OCI-M2 (cell line): ENCODE results near the gene CASKIN1.

Experiments
- DNase-seq: peaks from one replicate; lab custom pipeline; 2025; ENCODE audit not compliant: unreplicated experiment; lab: John Stamatoyannopoulos, UW

CASKIN1 gene

DNA sequence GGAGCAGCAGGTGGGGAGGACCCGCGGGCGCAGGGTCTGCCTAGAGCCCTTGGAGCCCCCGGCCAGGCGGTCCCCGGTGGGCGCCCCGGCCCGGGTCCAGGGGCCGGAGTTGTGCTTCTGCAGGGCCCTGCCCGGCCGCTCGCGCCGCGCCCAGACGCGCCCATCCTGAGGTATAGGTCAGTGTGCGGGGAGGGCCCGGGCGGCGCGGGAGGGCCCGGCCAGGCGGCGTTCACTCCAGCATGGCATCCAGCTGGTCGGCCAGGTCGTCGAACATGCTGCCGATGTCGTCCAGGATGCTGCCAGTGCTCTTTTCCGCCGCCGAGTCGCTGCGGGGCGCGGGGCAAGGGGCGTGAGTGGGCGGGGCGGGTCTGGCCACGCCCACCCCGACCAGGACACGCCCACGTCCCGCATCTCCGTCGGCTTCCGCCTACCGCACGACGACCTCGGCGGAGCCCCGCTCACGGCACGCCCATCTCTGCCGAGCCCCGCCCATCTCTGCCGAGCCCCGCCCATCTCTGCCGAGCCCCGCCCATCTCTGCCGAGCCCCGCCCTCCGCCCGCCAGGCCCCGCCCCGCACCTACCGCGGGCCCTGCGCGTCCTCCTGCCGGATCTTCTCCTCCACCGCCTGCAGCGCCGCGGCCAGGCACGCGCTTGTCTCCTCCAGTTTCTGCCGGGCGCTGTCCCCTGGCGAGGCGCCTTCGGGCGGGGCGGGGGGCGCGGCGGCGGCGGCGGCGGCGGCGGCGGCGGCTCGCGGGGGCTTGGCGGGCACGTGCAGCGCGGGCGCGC is 17.9 kb downstream of the CASKIN1 start:
- no peak for DNase-seq

DNA sequence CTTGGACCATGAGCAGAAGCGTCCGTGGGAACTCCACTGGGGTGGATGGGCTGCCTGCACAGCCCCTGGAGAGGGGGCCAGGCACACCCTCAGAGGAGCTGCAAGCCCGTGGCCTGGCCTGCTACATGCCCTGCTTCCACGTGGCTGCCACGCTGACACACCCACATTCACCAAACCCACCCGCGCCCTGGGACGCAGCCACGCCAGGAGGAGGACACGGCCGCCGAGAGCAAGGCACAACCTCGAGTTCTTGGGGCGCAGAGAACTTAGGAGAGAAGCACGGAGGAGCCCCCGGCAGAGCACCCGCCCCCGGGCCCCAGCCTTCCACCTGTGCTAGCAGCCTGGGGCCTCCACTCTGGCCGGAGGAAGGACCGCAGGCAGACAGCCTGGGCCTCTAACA is 18.8 kb downstream of the CASKIN1 start:
- DNase-seq = no peak

DNA sequence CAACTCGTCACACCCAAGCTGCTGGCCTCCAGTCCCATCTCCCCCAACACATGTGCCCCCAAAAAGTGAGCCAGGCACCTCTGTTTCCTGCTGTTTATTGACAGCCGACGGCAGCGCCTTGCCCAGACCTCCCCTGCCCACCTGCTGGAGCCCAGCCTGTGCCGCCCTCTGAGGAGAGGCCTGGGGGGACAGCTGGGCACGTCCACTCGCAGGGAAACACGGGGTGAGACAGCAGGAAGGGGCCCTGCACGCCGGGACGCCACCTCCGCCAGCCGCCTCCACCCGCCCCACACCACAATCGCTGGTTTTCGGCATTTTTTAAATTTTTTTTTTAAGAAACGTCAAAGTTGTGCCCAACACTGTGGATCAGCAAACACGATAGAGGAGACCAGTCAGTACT is 19.3 kb downstream of the CASKIN1 start:
- no peak for DNase-seq

DNA sequence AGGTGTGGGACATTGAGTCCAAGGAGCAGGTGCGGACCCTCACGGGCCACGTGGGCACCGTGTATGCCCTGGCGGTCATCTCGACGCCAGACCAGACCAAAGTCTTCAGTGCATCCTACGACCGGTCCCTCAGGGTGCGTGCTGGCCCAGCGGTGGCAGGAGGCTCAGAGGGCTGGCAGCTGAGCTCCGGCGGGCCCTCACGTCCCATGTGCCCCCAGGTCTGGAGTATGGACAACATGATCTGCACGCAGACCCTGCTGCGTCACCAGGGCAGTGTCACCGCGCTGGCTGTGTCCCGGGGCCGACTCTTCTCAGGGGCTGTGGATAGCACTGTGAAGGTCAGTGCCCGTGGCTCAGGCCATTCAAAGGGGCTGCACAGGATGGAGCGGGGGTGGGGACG is 20.4 kb downstream of the CASKIN1 start:
- DNase-seq = no peak

DNA sequence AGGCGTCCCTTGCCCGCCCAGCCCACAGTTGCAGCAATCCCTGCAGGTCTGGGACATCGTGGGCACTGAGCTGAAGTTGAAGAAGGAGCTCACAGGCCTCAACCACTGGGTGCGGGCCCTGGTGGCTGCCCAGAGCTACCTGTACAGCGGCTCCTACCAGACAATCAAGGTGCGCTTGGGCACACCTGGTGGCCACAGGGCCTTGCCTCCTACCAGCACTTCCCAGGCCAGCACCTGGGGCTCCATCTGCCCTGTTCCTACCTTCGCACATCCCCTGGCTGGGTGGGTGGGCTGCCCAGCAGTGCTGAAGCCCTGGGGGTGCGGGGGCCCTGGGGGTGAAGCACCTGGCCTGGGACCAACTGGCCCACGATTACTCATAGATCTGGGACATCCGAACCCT is 21.0 kb downstream of the CASKIN1 start:
- DNase-seq = no peak

DNA sequence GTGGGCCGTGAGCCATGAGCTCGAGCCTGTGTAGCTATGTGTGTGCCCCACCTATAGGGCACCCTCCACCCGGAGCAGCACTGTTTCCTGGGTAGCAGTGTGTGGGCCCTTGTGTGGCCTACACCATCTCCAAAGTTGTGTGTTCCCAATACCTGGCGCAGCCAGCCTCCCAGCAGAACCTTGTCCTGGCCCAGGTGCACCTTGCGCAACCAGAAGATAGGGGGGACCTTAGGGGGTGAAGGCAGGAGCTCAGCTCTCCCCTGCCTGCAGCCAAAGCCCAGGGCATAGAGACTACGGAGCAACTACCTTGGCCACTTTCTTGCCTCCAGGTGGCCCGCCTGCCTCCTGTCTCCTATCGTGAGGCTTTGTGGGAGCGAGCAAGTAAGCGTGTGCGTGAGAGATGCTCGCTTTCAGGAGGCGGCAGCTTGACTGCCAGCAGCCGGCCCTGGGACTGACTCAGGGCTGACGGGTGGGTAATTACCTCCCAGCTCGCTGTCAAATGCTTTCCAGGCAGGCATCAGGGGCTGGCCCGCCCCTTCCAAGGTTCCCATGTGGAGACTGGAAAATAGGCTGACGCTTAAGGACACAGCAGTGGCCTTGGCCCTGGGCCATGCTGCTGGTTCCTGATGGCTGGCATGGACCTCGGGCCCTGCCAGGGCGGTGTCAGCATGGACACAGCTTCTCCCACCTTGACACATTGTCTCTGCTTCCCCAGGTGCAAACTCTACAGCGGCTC is 21.8 kb downstream of the CASKIN1 start:
- DNase-seq = no peak

DNA sequence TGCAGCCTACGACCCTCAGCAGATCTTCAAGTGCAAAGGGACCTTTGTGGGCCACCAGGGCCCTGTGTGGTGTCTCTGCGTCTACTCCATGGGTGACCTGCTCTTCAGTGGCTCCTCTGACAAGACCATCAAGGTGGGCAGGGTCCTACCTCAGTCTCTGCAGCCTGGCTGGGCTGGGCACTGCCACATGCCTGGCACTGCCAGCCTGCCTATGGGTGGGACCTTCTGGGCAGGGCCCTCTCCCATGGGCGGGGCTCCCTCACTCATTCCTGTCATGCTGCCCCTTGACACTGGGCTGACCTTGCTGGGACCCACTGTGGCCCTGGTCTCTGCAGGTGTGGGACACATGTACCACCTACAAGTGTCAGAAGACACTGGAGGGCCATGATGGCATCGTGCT is 22.5 kb downstream of the CASKIN1 start:
- no peak for DNase-seq

DNA sequence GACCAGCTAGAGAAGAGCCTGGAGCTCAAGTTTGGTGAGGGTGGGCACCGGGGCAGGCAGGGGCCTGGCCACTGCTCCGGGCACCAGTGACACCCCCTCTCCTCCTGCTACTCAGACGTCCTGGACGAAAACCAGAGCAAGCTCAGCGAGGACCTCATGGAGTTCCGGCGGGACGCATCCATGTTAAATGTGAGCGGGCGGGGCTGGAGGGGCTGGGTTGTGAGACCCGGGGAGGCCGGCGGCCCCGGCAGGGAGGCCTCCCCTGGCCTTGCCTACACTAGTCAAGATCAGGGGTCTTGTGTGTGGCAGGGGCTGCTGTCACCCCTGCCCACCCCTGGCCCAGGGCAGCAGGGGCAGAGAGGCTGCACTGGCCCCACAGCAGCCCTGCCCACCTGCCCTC is 23.0 kb downstream of the CASKIN1 start:
- DNase-seq = no peak

DNA sequence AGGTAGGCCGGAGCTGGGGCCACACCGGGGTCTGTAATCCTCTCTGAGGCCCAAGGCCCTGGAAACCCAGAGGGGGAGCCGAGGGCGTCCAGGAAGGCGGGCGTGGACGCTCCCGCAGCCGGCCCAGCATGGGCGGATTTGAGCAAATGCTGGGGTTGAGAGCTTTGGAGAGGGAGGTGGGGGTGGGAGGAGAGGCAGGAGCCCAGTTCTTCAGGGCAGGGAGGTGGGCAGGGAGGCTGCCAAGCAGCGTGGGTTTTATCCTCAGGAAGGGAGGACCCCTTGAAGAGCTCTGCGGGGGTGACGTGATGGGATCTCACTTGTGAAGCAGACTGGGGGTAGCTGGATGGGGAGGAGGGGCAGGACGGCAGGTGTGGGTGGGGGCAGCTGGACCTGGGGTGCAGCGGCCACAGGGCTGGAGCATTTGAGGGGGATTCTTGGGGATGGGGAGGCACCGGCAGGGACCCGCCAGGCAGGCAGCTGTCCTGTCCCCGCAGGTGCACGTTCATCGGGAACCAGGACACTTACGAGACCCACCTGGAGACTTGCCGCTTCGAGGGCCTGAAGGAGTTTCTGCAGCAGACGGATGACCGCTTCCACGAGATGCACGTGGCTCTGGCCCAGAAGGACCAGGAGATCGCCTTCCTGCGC is 23.6 kb downstream of the CASKIN1 start:
- DNase-seq = no peak

DNA sequence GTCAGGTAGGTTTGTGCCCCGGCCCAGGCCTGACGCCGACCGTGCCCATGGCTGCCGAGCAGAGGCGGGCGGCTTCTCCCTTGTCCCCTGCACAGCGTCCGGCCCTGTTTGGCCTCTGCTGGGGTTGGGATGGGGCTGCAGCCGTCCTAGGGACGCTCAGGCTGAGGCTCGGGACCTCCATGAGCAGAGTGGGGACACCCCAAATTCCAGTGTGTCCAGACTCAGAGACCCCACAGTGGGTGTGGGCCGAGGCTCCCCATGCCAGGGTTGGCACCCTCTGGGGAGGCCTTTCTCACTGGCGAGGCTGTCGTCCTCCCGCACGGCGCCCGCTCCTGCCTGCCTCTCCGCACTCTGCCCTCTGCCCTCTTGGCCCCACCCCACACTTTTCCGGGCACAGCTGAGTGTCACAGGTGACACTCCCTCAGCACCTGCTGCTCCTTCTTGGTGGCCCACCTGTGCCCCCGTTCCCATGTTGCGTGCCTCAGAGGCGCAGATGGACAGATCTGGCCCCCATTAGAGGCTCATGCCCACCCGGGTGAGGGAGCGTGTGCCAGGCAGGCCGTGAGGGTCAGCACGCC is 24.7 kb downstream of the CASKIN1 start:
- no peak for DNase-seq

DNA sequence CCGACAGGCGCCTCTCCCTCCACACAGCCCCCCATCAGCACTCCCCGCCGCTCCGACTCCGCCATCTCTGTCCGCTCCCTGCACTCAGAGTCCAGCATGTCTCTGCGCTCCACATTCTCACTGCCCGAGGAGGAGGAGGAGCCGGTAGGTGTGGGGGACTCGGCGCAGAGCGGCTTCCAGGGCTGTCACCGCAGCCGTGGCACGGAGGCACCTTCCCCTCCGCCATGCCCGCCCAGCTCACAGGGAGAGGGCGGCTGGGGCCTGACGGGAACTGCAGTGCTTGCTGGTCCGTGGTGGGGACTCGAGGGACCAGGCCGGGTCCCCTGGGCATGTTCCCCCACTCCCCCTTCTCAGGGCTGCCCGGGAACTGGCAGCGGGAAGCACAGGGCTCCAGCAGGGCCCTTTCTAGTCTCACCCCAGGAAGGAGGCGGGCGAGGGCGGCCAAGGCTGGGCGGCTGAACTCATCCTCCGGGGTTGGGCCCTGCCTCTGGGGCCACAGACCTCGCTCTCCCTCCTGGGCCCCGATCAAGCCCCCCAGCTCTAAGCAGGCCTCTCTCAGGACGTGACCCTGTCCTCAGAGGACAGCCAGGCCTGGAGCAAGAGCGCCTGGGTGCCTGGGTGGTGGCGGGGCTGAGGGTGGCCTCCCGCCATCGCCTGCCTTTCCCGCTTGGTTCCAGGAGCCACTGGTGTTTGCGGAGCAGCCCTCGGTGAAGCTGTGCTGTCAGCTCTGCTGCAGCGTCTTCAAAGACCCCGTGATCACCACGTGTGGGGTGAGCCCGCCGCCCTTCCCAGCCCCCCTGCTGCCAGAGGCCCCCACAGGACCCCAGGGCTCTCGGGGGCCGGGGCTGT is 25.6 kb downstream of the CASKIN1 start:
- no peak for DNase-seq

DNA sequence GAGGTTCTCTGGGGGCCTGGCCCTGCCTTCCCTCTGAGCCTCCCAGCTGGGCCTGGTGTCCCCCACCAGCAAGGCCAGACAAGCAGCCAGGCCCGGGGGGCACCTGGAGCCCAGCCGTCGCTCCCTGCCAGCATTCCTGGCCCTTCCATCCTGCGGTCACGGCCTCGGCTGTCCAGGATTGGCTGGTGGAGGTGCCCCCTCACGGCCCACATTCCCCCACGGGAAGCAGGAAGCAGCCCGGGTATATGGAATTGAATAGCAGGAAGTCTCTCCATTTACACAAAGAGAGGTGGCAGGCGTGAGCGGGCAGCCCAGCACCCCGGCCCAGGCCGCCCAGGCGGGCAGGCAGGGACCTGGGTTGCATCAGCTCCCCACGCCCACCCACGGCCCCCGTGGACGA is 26.3 kb downstream of the CASKIN1 start:
- no peak for DNase-seq

DNA sequence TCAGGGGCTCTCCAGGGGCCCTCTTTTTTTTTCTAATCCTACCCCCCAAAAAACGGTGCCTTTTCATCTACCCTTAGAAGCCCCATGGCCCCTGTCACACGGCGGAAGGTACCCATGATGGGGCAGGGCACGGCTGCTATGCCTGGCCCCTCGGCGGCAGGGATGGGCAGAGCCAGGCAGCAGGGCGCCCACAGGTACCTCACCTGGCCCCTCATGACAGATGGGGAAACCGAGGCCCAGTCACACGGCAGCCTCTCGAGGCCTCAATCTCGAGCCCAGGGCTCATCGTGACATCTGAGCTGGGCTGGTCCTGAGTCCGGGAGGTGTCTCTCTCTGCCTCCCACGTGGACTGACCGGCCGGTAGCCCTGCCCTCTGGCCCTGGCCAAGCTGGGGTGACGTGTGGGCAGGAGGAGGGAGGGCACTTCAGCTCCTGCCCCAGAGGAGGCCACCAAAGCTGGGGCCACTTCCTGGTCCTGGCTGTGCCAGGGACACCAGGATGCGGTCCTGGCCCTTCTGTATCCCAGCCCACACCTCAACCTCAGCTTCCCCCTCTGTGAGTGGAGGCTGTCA is 29.3 kb downstream of the CASKIN1 start:
- no peak for DNase-seq

DNA sequence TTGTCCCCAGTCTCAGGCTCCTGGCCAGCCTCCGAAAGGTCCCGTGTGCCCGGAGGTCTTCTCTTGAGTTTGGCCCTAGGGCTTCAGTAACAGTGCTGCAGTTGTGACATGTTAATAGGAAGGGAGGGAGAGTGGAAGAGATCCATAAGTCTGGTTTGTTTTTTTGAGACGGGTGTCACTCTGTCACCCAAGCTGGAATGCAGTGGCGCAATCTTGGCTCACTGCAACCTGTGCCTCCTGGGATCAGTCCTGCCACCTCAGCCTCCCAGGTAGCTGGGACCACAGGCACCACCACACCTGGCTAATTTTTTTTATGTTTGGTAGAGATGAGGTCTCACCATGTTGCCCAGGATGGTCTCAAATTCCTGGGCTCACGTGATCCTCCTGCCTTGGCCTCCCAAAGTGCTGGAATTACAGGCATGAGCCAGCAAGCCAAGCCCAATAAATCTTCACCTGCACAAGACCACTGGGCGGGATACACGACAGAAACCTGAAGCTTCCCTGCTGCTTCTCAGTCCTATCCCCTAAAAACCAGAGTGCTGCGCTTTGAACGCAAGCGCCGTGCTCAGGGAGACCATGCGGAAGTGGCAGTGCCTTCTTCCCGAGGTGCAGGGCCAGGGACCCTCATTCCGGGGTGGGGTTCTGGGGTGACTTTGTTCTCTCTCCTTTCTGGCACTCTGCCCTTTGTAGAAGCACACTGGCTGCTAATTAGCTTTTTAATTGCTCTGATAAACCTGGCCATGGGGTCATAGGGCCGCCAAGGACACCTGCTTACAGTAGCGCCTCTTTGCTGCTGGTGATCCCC is 29.9 kb downstream of the CASKIN1 start:
- DNase-seq = no peak

DNA sequence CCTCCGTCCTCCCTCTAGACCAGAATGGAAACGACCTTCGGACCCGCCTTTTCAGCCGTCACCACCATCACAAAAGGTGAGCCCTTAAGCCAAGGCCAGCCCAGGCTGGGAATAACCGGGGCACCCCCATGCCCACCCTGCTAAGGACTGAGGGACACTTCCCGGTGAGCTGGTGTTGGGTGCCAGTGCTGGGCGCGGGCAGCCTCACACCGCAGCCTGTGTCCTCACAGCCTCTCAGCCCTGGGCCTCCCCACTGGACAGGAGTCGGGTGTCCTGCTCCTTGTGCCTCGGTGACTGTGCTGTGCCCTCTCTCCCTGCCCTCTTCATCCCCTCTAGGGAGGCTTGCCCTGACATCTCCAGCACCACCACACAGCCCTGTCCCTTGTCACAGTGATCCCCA is 30.5 kb downstream of the CASKIN1 start:
- no peak for DNase-seq

DNA sequence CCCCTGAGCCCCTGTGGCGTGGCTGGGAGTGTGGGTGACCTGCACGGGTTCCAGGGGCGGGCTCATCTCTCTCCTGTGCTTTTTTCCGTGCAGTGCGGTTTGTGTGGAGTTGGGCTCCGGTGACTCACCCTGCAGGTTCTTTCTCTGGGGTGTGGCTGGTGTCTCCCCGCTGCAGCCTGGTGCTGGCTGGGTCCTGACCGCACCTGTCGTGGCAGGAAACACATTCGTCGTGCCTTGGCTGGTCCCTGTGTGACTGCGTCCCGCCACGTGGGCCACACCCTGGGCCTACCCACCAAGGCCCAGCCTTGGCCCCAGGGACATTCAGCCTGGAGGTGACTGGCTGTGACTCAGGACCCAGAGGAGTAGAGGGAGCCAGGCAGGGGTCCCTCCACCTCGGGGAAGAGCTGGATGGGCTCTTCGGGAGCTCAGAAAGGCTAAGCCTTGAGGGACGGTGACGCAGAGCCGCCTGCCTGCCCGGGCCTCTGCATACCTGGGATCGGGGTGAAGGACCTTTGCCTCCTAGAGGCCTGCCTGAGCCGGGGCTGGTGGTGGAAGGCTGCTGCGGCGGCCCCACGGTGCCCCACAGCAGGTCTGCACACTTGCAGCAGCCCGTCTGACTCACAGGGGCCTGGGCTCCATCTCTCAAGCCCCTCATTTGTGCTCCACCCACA is 33.1 kb downstream of the CASKIN1 start:
- DNase-seq = no peak

DNA sequence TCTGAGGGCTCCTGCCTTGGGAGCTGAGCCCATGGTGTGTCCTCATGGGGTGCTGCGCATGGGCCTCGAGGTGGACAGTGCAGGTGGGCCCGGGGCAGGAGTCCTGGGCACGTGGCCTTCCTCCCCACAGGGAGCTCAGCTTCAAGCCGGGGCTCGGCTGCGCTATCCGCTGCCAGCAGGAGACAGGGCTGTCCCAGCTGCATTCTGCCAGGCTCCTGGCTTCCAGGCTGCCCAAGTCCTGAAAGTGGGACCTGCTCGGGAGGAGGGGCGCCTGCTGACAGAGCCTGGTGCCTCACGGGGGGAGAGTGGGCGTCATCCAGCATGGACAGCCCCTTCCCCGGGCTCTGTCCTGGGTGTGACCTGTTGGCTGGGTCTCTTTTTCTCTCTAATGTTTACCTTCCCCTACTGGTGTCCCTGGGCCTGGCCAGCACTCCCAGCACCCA is 33.7 kb downstream of the CASKIN1 start:
- no peak for DNase-seq

DNA sequence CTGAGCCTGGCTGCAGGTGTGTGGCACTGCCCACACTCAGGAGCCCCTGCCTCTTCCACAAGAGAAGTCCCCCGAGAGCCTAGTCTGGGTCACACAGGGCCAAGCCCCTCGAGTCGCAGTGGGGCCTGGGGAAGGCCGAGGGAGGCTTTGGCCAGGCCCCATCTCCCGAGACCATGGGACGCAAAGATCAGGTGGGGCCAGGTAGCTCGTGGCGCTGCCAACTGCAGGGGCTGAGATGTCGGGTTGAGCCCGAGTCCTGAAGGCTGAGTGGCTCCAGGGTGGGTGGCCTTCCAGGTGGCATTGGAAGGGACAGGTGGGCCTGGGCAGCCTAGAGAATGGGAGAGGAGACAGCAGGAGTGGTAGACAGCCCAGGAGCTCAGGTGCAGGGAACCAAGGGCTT is 34.5 kb downstream of the CASKIN1 start:
- no peak for DNase-seq

DNA sequence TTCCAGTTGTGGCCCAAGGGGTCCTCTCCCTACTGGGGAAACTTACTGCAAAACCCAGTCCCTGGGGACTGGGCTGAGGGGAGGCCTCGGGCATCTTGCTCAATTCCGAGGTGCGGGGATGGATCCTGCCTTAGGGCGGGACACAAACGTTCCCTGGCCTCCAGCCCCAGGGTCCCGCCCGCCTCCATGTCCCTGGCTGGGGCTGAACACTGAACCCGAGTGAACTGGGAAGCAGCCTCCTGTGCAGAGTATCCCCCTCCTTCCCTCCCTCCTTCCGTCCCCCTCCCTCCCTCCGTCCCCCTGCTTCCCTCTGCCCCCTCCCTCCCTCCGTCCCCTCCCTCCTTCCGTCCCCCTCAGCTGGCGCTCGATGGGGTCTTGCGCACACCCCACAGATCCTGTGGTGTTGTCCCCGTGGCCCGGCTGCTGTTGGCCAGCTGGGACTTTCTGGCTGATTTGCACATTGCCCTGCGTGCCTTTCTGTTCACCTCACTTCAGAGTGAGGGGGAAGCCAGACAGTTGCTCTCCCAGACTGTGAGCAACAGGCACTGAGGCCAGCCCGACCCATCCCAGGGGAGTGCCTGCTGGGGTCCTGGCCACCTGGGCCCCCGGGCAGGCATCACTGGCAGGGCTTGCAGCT is 35.4 kb downstream of the CASKIN1 start:
- no peak for DNase-seq
